ENCODE data around the gene APLP1.

DNA sequence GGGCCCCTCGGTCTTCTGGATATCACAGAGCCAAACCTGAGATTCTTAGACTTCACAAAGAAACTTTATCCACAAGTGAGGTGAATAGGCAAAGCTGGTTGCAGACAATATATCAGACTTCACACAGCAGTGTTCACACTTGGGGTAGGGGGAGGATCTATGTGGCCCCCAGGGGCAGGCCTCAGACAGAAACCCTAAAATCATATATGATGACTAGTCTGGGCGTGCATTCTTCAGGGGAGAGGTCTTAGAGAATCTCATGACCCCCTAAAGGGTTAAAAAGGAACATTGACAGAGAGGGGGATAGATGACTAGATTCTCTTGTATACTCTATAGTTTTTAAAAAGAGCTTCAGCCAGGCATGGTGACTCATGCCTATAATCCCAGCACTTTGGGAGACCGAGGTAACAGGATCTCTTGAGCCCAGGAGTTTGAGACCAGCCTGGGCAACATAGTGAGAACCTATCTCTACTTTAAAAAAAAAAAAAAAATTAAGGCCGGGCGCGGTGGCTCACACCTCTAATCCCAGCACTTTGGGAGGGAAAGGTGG, 36.9 kb downstream of the APLP1 start:
- no peak for TF ChIP-seq POLR2AphosphoS5 (IDR thresholded peaks at IDR 0.05; ENCODE audit: borderline replicate concordance, low read depth, low read length)
- no peak for TF ChIP-seq EZH2 (IDR thresholded peaks at IDR 0.05)

Data from SK-N-MC (cell line).